GM23338 (cell line): Measurements from ENCODE around the gene KCNQ5. TPM values are rescaled to one million over a fixed set of nuclear protein-coding genes. Genes with fewer than 3 reads are reported as not detected.

ENCODE experiments used
- ATAC-seq: fragments of 200-7000 bp; cut with Tn5 transposase; 3 replicates; pipeline ENCODE4 v1.9.1; 2020
- DNase-seq: peaks from one replicate; pipeline ENCODE4 v3.0.0-alpha.2; 2015; ENCODE audit warnings: low spot score
- H2AFZ ChIP-seq: fragments of 200-600 bp; sonication (generic); 2 replicates; pipeline ENCODE4 v1.8.0; 2016; ENCODE audit warnings: antibody characterized with exemption, mild to moderate bottlenecking, moderate library complexity
- H3F3A ChIP-seq: fragments of 200-600 bp; sonication (generic); replicated peaks from 2 replicates; pipeline ENCODE4 v1.8.0; 2017; ENCODE audit warnings: antibody characterized with exemption, mixed run types, low read depth
- H3K27ac ChIP-seq: fragments of 200-600 bp; sonication (generic); 2 replicates; pipeline ENCODE4 v1.6.1; 2016; ENCODE audit warnings: low read depth
- H3K27me3 ChIP-seq: fragments of 200-600 bp; sonication (generic); 2 replicates; pipeline ENCODE4 v1.8.0; 2016; ENCODE audit warnings: mild to moderate bottlenecking, mixed run types, moderate library complexity; ENCODE audit not compliant: insufficient read depth
- H3K36me3 ChIP-seq: fragments of 200-600 bp; sonication (generic); 2 replicates; pipeline ENCODE4 v1.8.0; 2016; ENCODE audit warnings: mild to moderate bottlenecking; ENCODE audit not compliant: insufficient read depth
- H3K4me1 ChIP-seq: fragments of 200-600 bp; sonication (generic); 2 replicates; pipeline ENCODE4 v1.8.0; 2016; ENCODE audit warnings: mild to moderate bottlenecking, moderate library complexity; ENCODE audit not compliant: insufficient read depth
- H3K4me2 ChIP-seq: fragments of 200-600 bp; sonication (generic); 2 replicates; pipeline ENCODE4 v1.7.1; 2017; ENCODE audit warnings: mixed run types
- H3K4me3 ChIP-seq: fragments of 200-600 bp; sonication (generic); 2 replicates; pipeline ENCODE4 v1.6.1; 2016; ENCODE audit warnings: mixed run types
- H3K79me2 ChIP-seq: fragments of 200-600 bp; sonication (generic); replicated peaks from 2 replicates; pipeline ENCODE4 v1.8.0; 2017; ENCODE audit warnings: mild to moderate bottlenecking; ENCODE audit not compliant: insufficient read depth
- H3K9me2 ChIP-seq: fragments of 200-600 bp; sonication (generic); 2 replicates; pipeline ENCODE4 v1.8.0; 2017; ENCODE audit not compliant: insufficient read depth
- H4K20me1 ChIP-seq: fragments of 200-600 bp; sonication (generic); replicated peaks from 2 replicates; pipeline ENCODE4 v1.8.0; 2017; ENCODE audit warnings: mild to moderate bottlenecking; ENCODE audit not compliant: insufficient read depth
- H3K27ac Mint-ChIP-seq: 2 replicates; pipeline ENCODE4 v1.8.0; 2020; ENCODE audit warnings: inconsistent platforms, mild to moderate bottlenecking, moderate library complexity, mixed read lengths
- H3K27me3 Mint-ChIP-seq: 3 replicates; pipeline ENCODE4 v1.8.0; 2022; ENCODE audit warnings: low read depth, mild to moderate bottlenecking, moderate library complexity, mixed read lengths, inconsistent platforms; ENCODE audit not compliant: insufficient read depth, poor library complexity
- H3K36me3 Mint-ChIP-seq: 3 replicates; pipeline ENCODE4 v1.8.0; 2021; ENCODE audit warnings: low read depth, mild to moderate bottlenecking, inconsistent platforms, moderate library complexity, mixed read lengths
- H3K4me1 Mint-ChIP-seq: 3 replicates; pipeline ENCODE4 v1.8.0; 2020; ENCODE audit warnings: mild to moderate bottlenecking, inconsistent platforms, mixed read lengths
- H3K4me3 Mint-ChIP-seq: 3 replicates; pipeline ENCODE4 v1.8.0; 2021; ENCODE audit warnings: moderate library complexity, mild to moderate bottlenecking, inconsistent platforms, mixed read lengths
- H3K9me3 Mint-ChIP-seq: 3 replicates; pipeline ENCODE4 v1.8.0; 2020; ENCODE audit warnings: moderate library complexity, mild to moderate bottlenecking, inconsistent platforms, mixed read lengths
- CREB1 ChIP-seq: fragments of 250-450 bp; sonication (Bioruptor Pico); IDR thresholded peaks from 2 replicates; pipeline ENCODE4 v1.5.0; 2020; ENCODE audit warnings: low read depth, mild to moderate bottlenecking, moderate library complexity
- CTCF ChIP-seq, 2 experiments: fragments of 200-600 bp in 1 of 2; sonication (generic) in 1 of 2; conservative IDR thresholded peaks; 2 replicates each; pipeline versions ENCODE4 v1.5.1 to v1.6.1; 2016 to 2017; ENCODE audit warnings: antibody characterized with exemption in 2 of 2, low read depth in 2 of 2, mild to moderate bottlenecking in 2 of 2, moderate library complexity in 1 of 2
- ETS1 ChIP-seq: IDR thresholded peaks from 2 replicates; pipeline ENCODE4 v1.6.1; 2016; ENCODE audit warnings: antibody characterized with exemption
- EZH2phosphoT487 ChIP-seq: fragments of 200-600 bp; sonication (generic); IDR thresholded peaks from one replicate; pipeline ENCODE4 v1.8.1; 2018; ENCODE audit warnings: antibody characterized with exemption; ENCODE audit not compliant: unreplicated experiment
- JUNB ChIP-seq: IDR thresholded peaks from one replicate; pipeline ENCODE4 v1.6.1; 2016; ENCODE audit warnings: antibody characterized with exemption; ENCODE audit not compliant: unreplicated experiment
- REST ChIP-seq: IDR thresholded peaks from one replicate; pipeline ENCODE4 v1.6.1; 2018; ENCODE audit warnings: antibody characterized with exemption; ENCODE audit not compliant: unreplicated experiment
- ZNF331 ChIP-seq: fragments of 250-450 bp; sonication (Bioruptor Pico); IDR thresholded peaks from 2 replicates; pipeline ENCODE4 v1.5.0; 2020; ENCODE audit warnings: low read depth, mild to moderate bottlenecking, moderate library complexity
- ZNF462 ChIP-seq: fragments of 250-450 bp; sonication (Bioruptor Pico); IDR thresholded peaks from 2 replicates; pipeline ENCODE4 v1.5.0; 2020; ENCODE audit warnings: mild to moderate bottlenecking, moderate library complexity
- polyA plus RNA-seq: library from polyadenylated mRNA; unstranded; fragments of >200 nt; fragmentation: Nextera tagmentation; extraction: Ambion mirVana; gene quantifications from 2 replicates; pipeline ENCODE4 v1.2.1, GENCODE V29; 2016
- total RNA-seq: library from RNA; depleted of rRNA; stranded (reverse); fragments of >200 nt; shearing (Covaris generic); gene quantifications from 2 replicates; pipeline ENCODE4 v1.2.3, GENCODE V29; 2014

The KCNQ5 gene
- total and polyA plus RNA-seq, 2 experiments from 2014 or later: 0.68 to 0.87 TPM

- Mint-ChIP-seq H3K36me3 (no peaks in the 10 kb centered on the region), H3K9me3 (no peaks in the 10 kb centered on the region), H3K4me3 (no peak overlapping the region), H3K4me1 (peaks cover 8% of the 10 kb centered on the region; the same call in 2 of the 3 replicates), H3K27me3 (peaks cover 2% of the 10 kb centered on the region), H3K27ac (no peak overlapping the region)
- Histone ChIP-seq H3K27ac (no peak overlapping the region), H3K4me3 (no peak overlapping the region), H2AFZ (no peak overlapping the region), H3K36me3 (no peaks in the 10 kb centered on the region), H4K20me1 (no peaks in the 10 kb centered on the region), H3K79me2 (no peaks in the 10 kb centered on the region), H3K9me2 (no peaks in the 10 kb centered on the region), H3K27me3 (no peaks in the 10 kb centered on the region), H3K4me2 (no peak overlapping the region), H3K4me1 (no peaks in the 10 kb centered on the region), H3F3A (no peaks in the 10 kb centered on the region)
- no peak for DNase-seq
- no peak for ATAC-seq
- TF ChIP-seq REST (no peak), EZH2phosphoT487 (no peak), ETS1 (no peak), CTCF (conservative IDR thresholded peaks at IDR 0.05; ENCODE audit: low read depth in 2 of 2) (no peak)
Observed at GRCh38 chr6:72819609-72820008, 197.7 kb downstream of the KCNQ5 start.

- H3K4me2 ChIP-seq: no peak overlapping the region
- H3K36me3 Mint-ChIP-seq: no peaks in the 10 kb centered on the region
- no peaks in the 10 kb centered on the region for H3K4me1 ChIP-seq
- no peaks in the 10 kb centered on the region for H3K27me3 Mint-ChIP-seq
- H3F3A ChIP-seq: no peaks in the 10 kb centered on the region
- H3K9me3 Mint-ChIP-seq: no peaks in the 10 kb centered on the region
- H3K27me3 ChIP-seq: no peaks in the 10 kb centered on the region
- no peak overlapping the region for H3K4me3 ChIP-seq
- no peaks in the 10 kb centered on the region for H4K20me1 ChIP-seq
- H3K27ac Mint-ChIP-seq: no peak overlapping the region
- peaks cover 8% of the 10 kb centered on the region; the same call in 2 of the 3 replicates for H3K4me1 Mint-ChIP-seq
- H3K4me3 Mint-ChIP-seq: no peak overlapping the region
- H2AFZ ChIP-seq: no peak overlapping the region
- no peaks in the 10 kb centered on the region for H3K79me2 ChIP-seq
- ATAC-seq (no peak), DNase-seq (no peak)
- H3K9me2 ChIP-seq: no peaks in the 10 kb centered on the region
- no peak overlapping the region for H3K27ac ChIP-seq
- H3K36me3 ChIP-seq: no peaks in the 10 kb centered on the region
- no peak for TF ChIP-seq ZNF331 (CRISPR knock-in tag)
- no peak for TF ChIP-seq ETS1
- TF ChIP-seq CREB1 (CRISPR knock-in tag): no peak
- TF ChIP-seq ZNF462: no peak
- no peak for TF ChIP-seq JUNB
Observed at GRCh38 chr6:72820153-72820552, 198.3 kb downstream of the KCNQ5 start.
